GM12878 (cell line): ENCODE data around the gene MLIP. TPM values are rescaled to one million over a fixed set of nuclear protein-coding genes. Genes with fewer than 3 reads are reported as not detected.

Experiments used
- ATAC-seq: fragments of 200-7000 bp; cut with Tn5 transposase; 3 replicates; pipeline ENCODE4 v1.9.1; 2020; ENCODE audit warnings: mild to moderate bottlenecking, moderate library complexity
- BruUV-seq: library from RNA; stranded (reverse); fragments of 400-500 nt; replicated peaks from 2 replicates; lab custom pipeline; 2021; lab: Mats Ljungman, UMichigan
- CTCF ChIA-PET: fragments of 300-600 bp; sonication (Branson Sonifier 250); formaldehyde crosslinking; extraction: SDS; loops from one replicate; lab custom pipeline; 2021; ENCODE audit warnings: inconsistent platforms; lab: Yijun Ruan, JAX
- POLR2A ChIA-PET: fragments of 350-600 bp; formaldehyde crosslinking; extraction: SDS; loops from one replicate; lab custom pipeline; 2021; ENCODE audit warnings: inconsistent platforms; lab: Charles Lee
- RAD21 ChIA-PET: fragments of 300-600 bp; sonication (Branson Sonifier 250); formaldehyde crosslinking; loops from one replicate; lab custom pipeline; 2023; ENCODE audit warnings: antibody characterized with exemption; ENCODE audit not compliant: unreplicated experiment; lab: Charles Lee
- SMC1A ChIA-PET: fragments of 300-600 bp; sonication (Branson Sonifier 250); formaldehyde crosslinking; loops from one replicate; lab custom pipeline; 2023; ENCODE audit not compliant: unreplicated experiment, uncharacterized antibody; lab: Charles Lee
- DNase-seq: peaks from one replicate; pipeline ENCODE4 v3.0.0-alpha.2; 2011; ENCODE audit warnings: low read depth, low spot score
- FAIRE-seq: peaks from 3 replicates; lab custom pipeline; 2011; peaks lifted over from hg19 to GRCh38; lab: Jason Lieb, UNC
- H2AFZ ChIP-seq: 2 replicates; pipeline ENCODE4 v1.6.0; 2011; ENCODE audit warnings: low read depth, low read length, control low read depth; ENCODE audit not compliant: control insufficient read depth
- H3K27ac ChIP-seq: 2 replicates; pipeline ENCODE4 v1.5.1; 2011; ENCODE audit warnings: control low read depth; ENCODE audit not compliant: control insufficient read depth, insufficient read depth
- H3K27me3 ChIP-seq, 2 experiments: replicated peaks in 1 of 2; 2 replicates each; pipeline versions ENCODE4 v1.6.0 to v1.6.1; 2011; ENCODE audit warnings: low read length in 1 of 2; ENCODE audit not compliant: control insufficient read depth in 2 of 2, insufficient read depth in 2 of 2
- H3K36me3 ChIP-seq, 2 experiments: 2 replicates each; pipeline ENCODE4 v1.5.1; 2011; ENCODE audit warnings: low read length in 1 of 2; ENCODE audit not compliant: control insufficient read depth in 2 of 2, insufficient read depth in 2 of 2
- H3K4me1 ChIP-seq: 2 replicates; pipeline ENCODE4 v1.6.1; 2011; ENCODE audit warnings: mild to moderate bottlenecking, low read length, moderate library complexity, mixed read lengths; ENCODE audit not compliant: control insufficient read depth, insufficient read depth
- H3K4me2 ChIP-seq: 2 replicates; pipeline ENCODE4 v1.6.0; 2011; ENCODE audit warnings: control low read depth; ENCODE audit not compliant: control insufficient read depth, insufficient read depth
- H3K4me3 ChIP-seq: fragments of 200-600 bp; sonication (generic); 2 replicates; pipeline ENCODE4 v1.5.1; 2016
- H3K79me2 ChIP-seq: 2 replicates; pipeline ENCODE4 v1.6.0; 2011; ENCODE audit warnings: low read length; ENCODE audit not compliant: control insufficient read depth, insufficient read depth
- H3K9ac ChIP-seq: 2 replicates; pipeline ENCODE4 v1.8.0; 2011; ENCODE audit warnings: low read length, control low read depth, mixed read lengths; ENCODE audit not compliant: control insufficient read depth, insufficient read depth
- H3K9me3 ChIP-seq: replicated peaks from 3 replicates; pipeline ENCODE4 v1.5.1; 2011; ENCODE audit warnings: mild to moderate bottlenecking, low read length; ENCODE audit not compliant: control insufficient read depth, insufficient read depth
- H4K20me1 ChIP-seq: 2 replicates; pipeline ENCODE4 v1.6.0; 2011; ENCODE audit not compliant: control insufficient read depth, insufficient read depth
- ATF2 ChIP-seq: IDR thresholded peaks from 2 replicates; pipeline ENCODE4 v1.6.1; 2012; ENCODE audit warnings: low read length, inconsistent platforms
- ATF7 ChIP-seq: fragments of 450-650 bp; IDR thresholded peaks from 2 replicates; pipeline ENCODE4 v1.6.1; 2016; ENCODE audit warnings: low read depth, mild to moderate bottlenecking
- BCL3 ChIP-seq: IDR thresholded peaks from 2 replicates; pipeline ENCODE4 v1.6.1; 2011; ENCODE audit warnings: borderline replicate concordance, low read depth, mild to moderate bottlenecking, moderate library complexity, low read length; ENCODE audit not compliant: insufficient read depth, poor library complexity, severe bottlenecking
- BRCA1 ChIP-seq: IDR thresholded peaks from 2 replicates; pipeline ENCODE4 v1.6.1; 2011; ENCODE audit warnings: low read depth, low read length, improper control_type of control experiment
- E2F4 ChIP-seq: IDR thresholded peaks from 2 replicates; pipeline ENCODE4 v1.6.1; 2012; ENCODE audit warnings: low read depth, low read length, improper control_type of control experiment
- KLF5 ChIP-seq: fragments of 450-650 bp; IDR thresholded peaks from 2 replicates; pipeline ENCODE4 v1.6.1; 2014; ENCODE audit warnings: mild to moderate bottlenecking; ENCODE audit not compliant: partially characterized antibody
- MTA3 ChIP-seq: IDR thresholded peaks from 2 replicates; pipeline ENCODE4 v1.6.1; 2012; ENCODE audit warnings: low read length, inconsistent platforms, borderline replicate concordance
- NBN ChIP-seq: fragments of 450-650 bp; IDR thresholded peaks from 2 replicates; pipeline ENCODE4 v1.6.1; 2016
- NR2F1 ChIP-seq: fragments of 450-650 bp; conservative IDR thresholded peaks from 2 replicates; pipeline ENCODE4 v1.6.1; 2017; ENCODE audit warnings: mild to moderate bottlenecking
- PML ChIP-seq: IDR thresholded peaks from 2 replicates; pipeline ENCODE4 v1.6.1; 2012; ENCODE audit warnings: low read length, inconsistent platforms
- POLR2A ChIP-seq: IDR thresholded peaks from 2 replicates; pipeline ENCODE4 v1.6.1; 2011; ENCODE audit warnings: low read depth, mild to moderate bottlenecking, low read length
- SIN3A ChIP-seq: IDR thresholded peaks from 2 replicates; pipeline ENCODE4 v1.6.1; 2012; ENCODE audit warnings: low read depth, low read length, improper control_type of control experiment
- TARDBP ChIP-seq: IDR thresholded peaks from 2 replicates; pipeline ENCODE4 v1.6.1; 2016; ENCODE audit warnings: borderline replicate concordance
- USF2 ChIP-seq: IDR thresholded peaks from 2 replicates; pipeline ENCODE4 v1.6.1; 2011; ENCODE audit warnings: low read depth, low read length, improper control_type of control experiment, borderline replicate concordance
- WGBS: methylation state at CpG from one replicate; pipeline ENCODE4 v1.1.6; 2016; ENCODE audit warnings: low lambda C conversion rate; ENCODE audit not compliant: insufficient replicate concordance, insufficient coverage; ENCODE audit errors: missing lambda C conversion rate; 5-methylcytosine and 5-hydroxymethylcytosine counted together
- in situ Hi-C: fragments of 300-500 bp; cut with MboI; formaldehyde crosslinking; loops from 9 replicates; pipeline ENCODE4 v1.14.3; 2018; ENCODE audit warnings: mixed read lengths
- intact Hi-C: fragments of 100-400 bp; cut with micrococcal nuclease; formaldehyde crosslinking; loops from one replicate; pipeline ENCODE4 v1.14.2; 2022; ENCODE audit not compliant: unreplicated experiment
- polyA plus RNA-seq, 11 experiments: library from polyadenylated mRNA; depleted of rRNA in 4 of 11; unstranded in 6 of 11; stranded (reverse) in 5 of 11; fragments of >200 nt; fragmentation: Nextera tagmentation in 4 of 11; fragmentation: Illumina TruSeq in 1 of 11; extraction: Ambion mirVana in 4 of 11; extraction: Trizol in 1 of 11; gene quantifications; 1 replicate in 1 of 11; 2 replicates in 10 of 11; pipeline versions ENCODE4 v1.2.1 to v1.2.3, GENCODE V29; 2011 to 2016; ENCODE audit warnings: inconsistent platforms in 2 of 11, missing spikeins in 2 of 11, low read depth in 1 of 11
- total RNA-seq, 4 experiments: library from RNA; depleted of rRNA in 3 of 4; stranded (reverse); fragments of >200 nt in 3 of 4; fragmentation: Illumina TruSeq in 1 of 4; extraction: Trizol in 1 of 4; gene quantifications; 2 replicates each; pipeline versions ENCODE4 v1.2.1 to v1.2.3, GENCODE V29; 2013 to 2021

Gene MLIP
- total and polyA plus RNA-seq, 10 of the 15 experiments (the other 5 are each of a cell fraction or from before 2014, with no cell fraction given): not detected

- WGBS: 36% methylated on average over 8 of the region's 12 CpGs
- POLR2A ChIA-PET: interaction anchor here (0.7 kb wide), 1 partner anchor 187 kb away, joined by 6 read pairs; no protein-coding TSS in a partner anchor
Measured at GRCh38 chr6:54142889-54143519, 31.8 kb downstream of the MLIP start.

More at GRCh38 chr6:54142889-54143519, 31.8 kb downstream of the MLIP start:
- RAD21 ChIA-PET: no interaction called here
- no peak overlapping the region for H3K4me3 ChIP-seq
- TF ChIP-seq ATF2 (no peak), MTA3 (no peak), BCL3 (no peak), POLR2A (no peak), ATF7 (no peak), SIN3A (no peak), TARDBP (no peak), E2F4 (no peak), NR2F1 (no peak), USF2 (no peak), KLF5 (no peak), BRCA1 (no peak), NBN (no peak), PML (no peak)
- TF ChIP-seq, all 136 proteins: peak for 0
- DNase-seq: no peak
- H3K27ac ChIP-seq: no peak overlapping the region
- ChIA-PET CTCF (no interaction called here), SMC1A (interaction anchor here (0.6 kb wide), 1 partner anchor 13 kb away, joined by 3 read pairs; no protein-coding TSS in a partner anchor)
- no peaks in the 10 kb centered on the region for H3K27me3 ChIP-seq
- H3K4me2 ChIP-seq: no peak overlapping the region
- in situ Hi-C loops (no loop called here), intact Hi-C loops (no loop called here)
- H3K9ac ChIP-seq: no peak overlapping the region
- H2AFZ ChIP-seq: no peak overlapping the region
- H4K20me1 ChIP-seq: no peaks in the 10 kb centered on the region
- no peaks in the 10 kb centered on the region for H3K36me3 ChIP-seq
- no peak for ATAC-seq
- H3K9me3 ChIP-seq: no peaks in the 10 kb centered on the region
- no peaks in the 10 kb centered on the region for H3K4me1 ChIP-seq
- H3K79me2 ChIP-seq: no peaks in the 10 kb centered on the region
- FAIRE-seq: no peak
- no TSS peak for BruUV-seq
